ENCODE measurements around the gene TCFL5.

TCFL5 gene

GRCh38 chr20:62794007-62794724 is 67.5 kb downstream of the TCFL5 start:
- peak; percentile 87 to 97 for DNase-seq

GRCh38 chr20:62793757-62794006 is 67.9 kb downstream of the TCFL5 start:
- DNase-seq: no peak

GRCh38 chr20:62792940-62793756 is 68.5 kb downstream of the TCFL5 start:
- no peak for DNase-seq

- DNase-seq: no peak
Measured at GRCh38 chr20:62792182-62792939, 69.3 kb downstream of the TCFL5 start.

- DNase-seq: peak; percentile 91 to 96
Measured at GRCh38 chr20:62791301-62792181, 70.1 kb downstream of the TCFL5 start.

Measured in NCI-H446 (cell line).